ENCODE measurements around the gene MBD2.

MBD2 gene

DNA sequence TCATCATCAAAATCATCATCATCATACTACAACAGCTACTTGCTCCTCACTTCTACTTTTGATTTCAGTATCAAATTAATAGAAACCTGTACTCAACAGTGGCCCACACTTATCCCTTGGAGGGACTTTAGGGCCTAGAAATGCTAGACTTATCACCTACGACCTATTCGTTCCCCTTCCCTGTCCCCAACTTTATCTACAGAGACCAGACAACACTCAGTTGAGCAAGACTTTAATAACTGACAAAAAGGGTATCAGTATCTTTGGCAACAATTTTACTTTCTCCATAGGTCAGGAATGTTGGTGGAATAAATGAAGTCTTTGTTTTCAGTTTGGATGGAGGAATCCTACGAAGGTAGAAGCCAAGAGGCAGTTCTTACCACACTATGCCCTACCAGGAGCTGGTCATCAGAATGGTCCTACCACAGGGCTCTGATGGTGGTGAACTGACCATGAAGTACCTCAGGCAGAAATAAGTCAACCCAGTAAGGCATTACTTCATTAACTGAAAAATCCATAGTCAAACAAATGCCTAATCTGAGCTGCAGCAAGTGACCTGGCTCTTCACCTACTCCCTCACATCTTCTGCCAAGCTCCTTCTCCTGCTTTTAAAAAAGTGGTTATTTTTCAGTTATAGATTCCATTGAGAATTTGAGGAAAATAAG, 26.6 kb downstream of the MBD2 start:
- no peak for DNase-seq (ENCODE audit: low read depth)

DNA sequence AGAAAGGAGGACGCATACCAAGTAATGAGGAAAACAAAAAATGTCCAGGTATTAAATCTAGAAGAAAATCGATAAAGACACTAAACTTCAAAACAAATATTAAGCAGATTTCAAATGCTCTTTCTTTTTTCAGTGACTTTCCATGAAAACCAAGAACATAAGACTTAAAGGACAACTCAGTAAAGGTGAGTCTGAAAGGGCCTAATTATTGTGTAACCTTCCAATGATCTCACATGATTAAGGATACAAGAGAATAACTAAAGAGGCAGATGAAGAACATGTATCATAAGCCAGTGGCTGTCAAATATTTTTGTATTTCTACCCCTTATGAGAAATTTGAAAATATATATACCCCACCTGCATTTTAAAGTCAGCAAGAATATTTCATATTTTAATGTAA, 30.7 kb downstream of the MBD2 start:
- no peak for DNase-seq (ENCODE audit: low read depth)

DNA sequence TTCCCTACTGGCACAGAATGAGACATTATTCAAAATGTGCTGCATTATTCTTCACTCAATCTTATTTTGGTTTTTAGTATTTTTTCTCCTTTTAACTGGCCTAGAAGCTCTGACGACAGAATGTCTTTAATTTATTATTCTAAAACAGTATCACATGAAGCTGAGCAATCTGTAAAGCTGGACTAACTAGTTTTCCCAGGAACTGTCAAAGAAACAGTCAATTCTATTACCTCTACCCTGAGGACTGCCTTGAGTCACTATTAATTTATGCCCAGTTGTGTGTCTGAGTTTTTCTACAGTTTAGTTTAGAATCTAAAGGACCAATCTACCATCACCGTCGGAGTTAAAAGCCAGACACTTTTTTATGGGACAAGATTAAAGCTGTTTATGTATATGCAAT, 31.6 kb downstream of the MBD2 start:
- no peak for DNase-seq (ENCODE audit: low read depth)

DNA sequence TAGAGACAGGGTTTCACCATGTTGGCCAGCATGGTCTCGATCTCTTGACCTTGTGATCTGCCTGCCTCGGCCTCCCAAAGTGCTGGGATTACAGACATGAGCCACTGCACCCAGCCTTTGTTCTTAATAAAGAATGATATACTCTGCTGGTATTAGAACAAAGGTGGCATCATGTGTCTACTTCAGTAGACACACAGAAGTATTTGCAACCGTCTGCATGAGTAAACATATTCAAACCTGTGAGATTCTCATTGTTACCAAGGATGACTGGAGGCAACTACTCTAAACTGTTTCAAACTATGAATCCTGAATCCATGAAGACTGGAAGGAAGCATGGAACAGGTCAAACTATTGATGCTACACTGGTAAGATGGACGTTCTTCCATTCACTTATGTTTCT, 32.1 kb downstream of the MBD2 start:
- DNase-seq (ENCODE audit: low read depth), result no peak

DNA sequence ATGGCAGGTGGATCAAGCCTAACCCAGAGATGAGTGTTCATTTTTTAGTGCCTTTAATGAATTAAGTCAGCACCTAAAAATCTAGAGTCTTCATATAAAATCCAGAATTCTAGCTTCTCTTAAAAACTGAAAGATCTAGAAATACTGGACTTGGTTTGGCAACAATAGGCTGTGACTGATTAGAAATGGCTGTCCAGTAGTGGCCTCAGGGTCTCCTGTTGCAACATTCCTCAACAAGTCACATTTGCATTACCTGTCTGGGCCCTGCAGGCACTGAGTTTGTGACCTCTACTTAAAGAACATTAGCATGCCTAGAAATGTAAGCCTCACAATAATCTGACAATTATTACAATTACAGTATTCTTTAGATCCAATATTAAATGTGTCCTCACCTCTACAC, 33.1 kb downstream of the MBD2 start:
- no peak for DNase-seq (ENCODE audit: low read depth)

DNA sequence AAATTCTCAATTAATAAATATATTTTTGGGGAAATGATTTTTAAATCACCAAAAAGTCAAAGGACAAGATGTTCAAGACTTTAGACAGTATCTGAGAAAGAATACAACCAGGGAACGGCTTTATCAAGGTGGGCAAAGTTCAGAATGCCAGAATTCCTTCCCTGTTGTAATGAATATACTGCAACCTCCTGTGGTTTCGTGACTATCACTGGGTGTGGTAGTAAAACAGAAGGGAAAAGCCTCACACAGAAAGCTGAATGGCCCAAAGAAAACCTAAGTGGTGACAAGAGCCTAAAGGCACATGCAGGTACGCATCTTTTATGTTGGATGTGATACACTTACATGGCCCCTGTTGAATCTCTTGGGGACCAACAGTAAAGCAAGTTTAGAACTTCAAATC, 37.1 kb downstream of the MBD2 start:
- no peak for DNase-seq (ENCODE audit: low read depth)

DNA sequence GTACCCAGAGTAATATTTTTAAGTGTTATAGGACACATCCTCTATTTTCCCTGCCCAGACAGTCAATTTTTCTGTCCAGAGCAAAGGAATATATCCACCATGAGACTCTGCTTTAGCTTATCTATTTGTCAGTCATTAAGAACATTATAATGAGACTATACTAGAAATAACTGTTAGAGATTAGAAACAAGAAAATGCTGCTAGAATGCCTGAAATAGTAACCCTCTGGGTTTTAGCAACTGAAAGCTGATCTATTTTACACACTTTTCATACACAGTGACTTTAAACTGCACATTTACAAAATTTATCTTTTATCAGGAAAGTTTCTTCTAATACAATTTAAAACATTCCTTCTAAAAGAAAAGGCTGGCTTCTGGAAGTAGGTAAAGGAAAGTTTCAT, 39.6 kb downstream of the MBD2 start:
- DNase-seq (ENCODE audit: low read depth), result no peak

DNA sequence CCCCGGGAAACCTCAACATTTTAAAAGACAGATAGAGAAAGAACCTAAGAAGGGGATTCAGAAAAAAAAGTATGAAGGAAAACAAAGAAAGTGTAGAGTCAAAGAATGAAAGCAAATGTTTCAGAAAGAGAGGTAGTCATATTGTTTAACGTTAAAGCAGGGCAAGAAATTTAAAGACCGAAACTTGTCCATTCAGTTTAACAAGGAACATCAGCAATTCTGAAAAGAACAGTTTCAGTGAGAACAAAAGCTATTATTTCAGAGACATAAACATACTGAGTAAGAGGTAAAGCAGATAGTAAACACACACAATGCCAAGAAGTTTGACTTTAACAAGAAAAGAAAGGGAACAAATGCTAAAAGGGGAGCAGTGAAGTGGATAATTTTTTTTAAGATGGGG, 41.1 kb downstream of the MBD2 start:
- no peak for DNase-seq (ENCODE audit: low read depth)

DNA sequence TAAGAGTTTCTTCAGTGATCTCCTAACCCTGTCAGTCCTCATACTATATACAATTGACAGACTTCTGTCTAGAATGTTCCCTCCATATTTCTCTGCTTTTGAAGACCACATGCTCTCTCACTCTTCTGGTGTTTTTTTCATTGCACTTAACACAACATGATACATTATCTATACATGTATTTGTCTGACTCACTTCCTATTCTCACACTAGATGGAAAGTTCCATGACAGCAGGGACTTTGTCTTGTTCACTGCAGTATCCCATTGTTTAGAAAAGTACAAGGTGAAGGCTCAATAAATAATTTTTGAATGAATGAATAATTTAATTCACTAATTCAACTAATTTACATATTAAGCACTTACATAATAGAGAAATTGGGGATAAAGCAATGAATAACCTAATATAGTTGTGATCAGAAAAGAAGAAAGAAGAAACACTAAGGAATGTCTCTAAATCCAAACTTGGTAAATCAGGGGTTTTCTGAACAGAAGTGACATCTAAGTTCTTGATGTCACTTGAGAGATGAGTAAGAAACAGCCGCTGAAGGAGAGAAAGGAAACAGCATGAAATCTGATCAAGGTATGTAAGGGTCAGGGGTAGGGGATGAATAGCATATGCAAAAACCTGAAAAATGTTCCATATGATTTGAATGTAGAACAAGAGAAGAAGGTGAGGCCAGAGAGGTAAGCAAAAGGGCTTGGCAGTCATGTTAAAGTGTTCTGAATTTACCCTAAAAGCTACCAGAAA, 42.4 kb downstream of the MBD2 start:
- no peak for DNase-seq (ENCODE audit: low read depth)

DNA sequence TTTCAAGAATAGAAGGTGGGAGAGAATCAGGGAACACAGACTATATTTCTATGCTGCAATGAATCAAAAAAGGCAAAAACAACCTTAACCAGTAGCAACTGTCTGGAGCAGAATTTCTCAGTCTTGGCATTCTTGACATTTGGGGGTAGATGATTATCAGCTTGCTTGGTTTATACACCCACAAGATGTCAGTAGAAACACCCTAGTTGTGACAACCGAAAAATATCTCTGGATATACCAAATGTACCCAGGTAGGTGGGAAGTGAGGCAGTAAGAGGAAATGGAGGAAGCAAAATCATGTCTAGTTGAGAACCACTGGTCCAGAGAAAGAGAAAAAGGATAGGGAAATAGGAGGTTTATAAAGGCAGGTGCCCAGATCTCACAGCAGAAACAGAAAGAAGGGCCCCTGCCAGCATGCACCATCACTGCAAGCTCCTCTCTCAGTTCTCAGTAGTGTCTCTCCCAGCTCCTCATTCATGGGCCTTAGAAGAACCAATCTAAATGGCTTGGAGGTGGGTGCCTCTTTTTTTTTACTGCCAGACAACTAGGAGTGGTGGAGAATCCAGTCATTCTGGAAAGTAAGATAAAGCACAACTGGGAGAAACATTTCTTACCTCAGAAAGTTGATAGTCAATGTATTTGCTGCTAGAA, 50.4 kb downstream of the MBD2 start:
- no peak for DNase-seq (ENCODE audit: low read depth)

DNA sequence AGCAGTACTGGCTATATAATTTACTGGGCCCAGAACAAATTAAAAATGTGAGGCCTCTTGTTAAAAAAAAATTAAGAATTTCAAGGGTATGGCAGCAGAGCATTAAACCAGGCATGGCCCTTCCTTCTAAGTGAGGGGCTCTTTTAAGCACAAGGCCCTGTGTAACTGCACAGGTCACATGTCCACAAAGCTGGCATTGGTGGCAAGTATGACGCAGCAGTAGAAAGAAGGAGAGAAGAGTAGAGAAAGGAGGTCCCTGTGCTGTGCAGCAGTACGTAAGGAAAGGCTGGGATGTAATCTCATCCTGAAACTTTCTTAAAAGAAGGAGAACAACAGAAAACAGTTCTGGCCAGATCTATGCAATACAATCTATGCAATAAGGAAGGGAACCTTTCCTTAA, 51.2 kb downstream of the MBD2 start:
- DNase-seq (ENCODE audit: low read depth), result no peak

DNA sequence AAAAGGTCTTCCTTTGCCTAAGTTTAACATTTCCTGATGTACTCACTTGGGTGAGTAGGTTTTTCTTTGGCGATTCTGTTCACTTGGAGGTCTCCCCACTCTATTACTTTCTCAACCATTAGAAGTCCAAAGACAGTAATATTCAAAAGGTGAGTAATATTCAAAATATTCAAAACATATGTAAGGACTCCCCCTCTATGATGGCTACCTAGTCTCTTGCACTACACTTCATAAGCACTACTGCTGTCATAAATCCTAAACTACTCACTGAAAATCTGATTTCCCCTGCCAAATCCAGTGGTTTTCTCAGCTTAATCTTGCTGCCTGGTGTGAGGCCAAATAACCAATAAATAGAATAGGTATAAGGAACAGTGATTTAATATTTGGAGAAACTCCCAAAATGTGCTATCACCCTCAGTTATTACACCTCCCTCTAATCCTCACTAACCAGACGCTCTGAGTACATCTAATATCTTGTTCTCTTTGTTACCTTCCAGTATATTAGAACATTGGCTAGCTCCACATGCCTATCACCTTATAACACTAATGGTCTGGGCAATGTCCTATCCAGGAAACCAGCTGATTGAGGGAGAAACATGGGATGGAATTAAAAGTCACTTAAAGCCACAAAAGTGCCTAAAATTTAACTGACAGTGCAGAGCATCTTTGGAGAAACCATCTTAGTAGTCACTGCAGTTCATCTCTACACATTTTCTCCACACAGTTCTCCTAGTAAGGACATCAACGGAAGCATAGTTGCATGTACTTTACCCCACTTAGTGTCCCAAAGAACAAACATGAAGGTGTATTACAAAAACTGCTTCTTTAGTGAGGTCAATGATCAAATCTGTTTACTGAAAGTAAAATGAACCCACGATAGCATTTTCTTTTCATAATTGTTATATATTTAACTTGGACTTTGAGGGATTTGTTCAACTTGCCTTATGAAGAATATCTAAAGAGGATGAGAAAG, 54.8 kb downstream of the MBD2 start:
- DNase-seq (ENCODE audit: low read depth), result no peak

DNA sequence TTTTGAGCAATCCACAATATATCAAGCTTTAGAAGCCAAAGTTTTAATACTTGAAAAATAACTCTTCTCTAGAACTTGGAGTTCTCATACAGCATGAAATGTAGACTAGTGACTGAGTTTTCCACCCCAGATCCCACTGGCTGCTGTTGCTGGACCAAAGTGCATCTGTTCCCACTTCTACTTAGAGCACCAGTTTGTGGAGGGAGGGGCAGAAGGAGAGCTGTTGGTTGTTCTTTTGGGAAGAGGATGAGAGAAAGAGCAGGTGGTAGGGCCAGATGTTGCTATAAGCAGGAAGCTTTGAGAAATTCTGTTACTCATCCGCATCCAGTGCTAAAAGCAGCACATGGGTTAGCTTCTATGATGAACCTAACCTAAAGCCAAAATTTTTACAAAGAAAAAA, 59.0 kb downstream of the MBD2 start:
- DNase-seq (ENCODE audit: low read depth), result no peak

DNA sequence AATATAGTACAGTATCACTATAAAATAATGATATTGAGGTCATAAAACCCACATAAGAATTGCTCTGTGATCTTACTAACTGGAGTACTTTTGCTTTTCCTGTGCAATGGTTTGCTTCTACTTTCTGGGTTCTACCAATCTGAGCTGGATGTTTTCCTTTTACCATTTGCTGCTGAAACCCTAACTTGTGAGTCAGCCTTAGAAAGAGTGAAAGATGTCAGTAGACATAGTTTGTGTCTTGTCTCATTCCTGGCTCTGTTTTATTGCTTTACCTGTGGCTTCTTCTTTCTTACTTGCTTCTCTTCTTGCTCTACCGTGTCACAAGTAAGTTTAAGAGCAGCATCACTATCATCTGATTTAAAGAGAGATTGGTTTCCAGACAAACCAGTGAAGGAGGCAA, 61.0 kb downstream of the MBD2 start:
- DNase-seq (ENCODE audit: low read depth), result no peak

DNA sequence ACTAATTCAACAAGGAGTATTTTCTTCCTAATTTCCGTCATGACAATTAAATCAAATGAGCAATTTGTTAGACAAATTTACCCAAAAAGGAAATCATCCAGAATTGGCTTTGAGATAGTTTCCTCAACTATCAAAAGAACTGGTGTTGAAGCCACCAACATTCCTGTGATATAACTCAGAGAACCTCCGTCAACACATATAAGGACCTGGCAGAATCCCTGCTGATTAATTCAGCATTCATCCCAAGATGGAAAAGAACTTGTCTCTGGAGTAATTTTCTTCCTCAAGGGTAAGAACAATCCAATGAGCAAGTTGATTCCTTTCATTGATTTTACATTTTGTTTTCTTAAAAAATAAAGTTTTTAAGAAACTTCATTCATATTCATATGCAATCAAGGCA, 62.0 kb downstream of the MBD2 start:
- DNase-seq (ENCODE audit: low read depth), result no peak

DNA sequence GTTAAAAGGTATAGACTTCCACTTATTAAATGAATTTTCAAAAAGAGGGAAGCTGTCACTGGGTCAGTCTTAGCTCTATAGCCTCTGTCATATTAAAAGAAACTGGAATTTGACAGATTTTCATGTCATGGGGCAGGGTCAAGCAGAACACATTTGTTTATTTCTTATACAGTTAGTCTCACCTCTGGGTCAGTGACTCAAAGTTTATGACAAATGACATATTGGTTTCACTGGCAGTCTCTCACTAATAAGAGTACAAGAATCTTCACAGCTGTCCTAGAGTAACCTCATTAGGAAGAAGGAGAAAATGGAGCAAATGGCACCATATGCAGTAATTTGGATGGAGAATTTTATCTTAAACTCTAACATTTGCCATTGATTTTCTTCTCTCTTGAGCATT, 63.2 kb downstream of the MBD2 start:
- no peak for DNase-seq (ENCODE audit: low read depth)

DNA sequence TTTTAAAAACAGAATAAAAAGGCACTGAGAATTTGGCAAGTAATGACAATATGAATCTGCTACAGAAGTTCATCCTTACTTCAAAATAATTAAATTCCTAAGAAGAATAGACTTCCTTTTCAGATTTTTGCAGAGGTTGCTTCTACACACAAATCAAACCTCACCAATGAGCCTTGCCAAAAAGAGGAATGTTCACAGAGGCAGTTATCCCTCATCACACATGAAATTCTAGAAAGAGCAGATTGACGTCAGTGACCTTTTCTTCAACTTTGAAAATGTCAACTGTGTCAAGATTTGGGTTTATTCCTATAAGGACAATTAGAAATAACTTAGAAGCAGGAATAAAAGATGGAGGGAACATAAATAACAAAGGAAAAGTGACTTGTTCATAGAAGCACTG, 64.6 kb downstream of the MBD2 start:
- DNase-seq (ENCODE audit: low read depth), result no peak

DNA sequence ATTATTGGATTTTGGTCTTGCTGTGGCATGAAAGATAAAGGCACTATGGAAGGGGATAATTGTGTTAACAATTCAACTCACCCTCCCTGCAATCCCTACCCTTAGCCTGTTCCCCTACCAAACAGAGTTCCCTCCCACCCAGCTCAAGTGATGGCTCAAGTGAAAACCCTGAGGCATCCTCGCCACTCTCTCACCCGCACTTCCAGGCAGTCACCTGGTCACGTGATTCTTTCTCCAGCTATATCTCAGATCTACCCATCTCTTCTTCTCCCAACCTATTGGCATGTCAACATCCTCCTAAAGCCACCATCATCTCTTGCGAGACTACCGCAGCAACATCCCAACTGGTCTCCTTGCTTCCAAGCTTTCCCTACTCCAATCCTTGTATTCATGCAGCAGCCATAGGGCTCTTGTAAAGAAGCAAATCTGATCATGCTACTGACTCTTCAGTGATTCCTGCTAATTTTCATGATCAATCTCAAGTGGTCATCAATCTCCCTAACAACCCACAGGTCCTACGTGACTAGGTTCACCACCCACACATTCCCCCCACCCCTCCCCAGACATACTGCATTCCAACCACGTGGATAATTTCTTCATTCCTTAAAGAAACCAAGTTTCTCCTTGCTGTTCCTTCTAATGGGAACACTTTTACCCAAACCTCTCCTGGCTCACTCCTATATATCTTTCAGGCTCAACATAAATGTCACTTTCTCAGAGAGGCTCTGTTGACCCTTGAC, 66.7 kb downstream of the MBD2 start:
- DNase-seq (ENCODE audit: low read depth), result no peak

DNA sequence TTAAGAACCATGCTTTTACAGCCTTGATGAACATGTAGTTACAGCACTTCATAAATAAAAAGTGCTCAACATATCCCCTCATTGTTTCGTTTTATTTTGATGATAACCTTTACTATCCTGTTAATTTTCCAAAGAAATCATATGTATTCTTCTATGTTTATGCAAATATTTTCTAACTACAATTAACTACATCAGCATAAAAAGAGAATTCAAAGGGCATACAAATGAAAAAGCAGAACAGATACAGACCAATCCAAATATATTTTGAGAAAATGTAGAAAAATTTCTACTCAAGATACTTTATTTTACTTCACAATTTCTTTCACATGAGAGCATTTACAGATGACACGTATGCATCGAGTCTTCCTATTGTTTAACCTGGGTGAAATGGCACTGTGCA, 69.1 kb downstream of the MBD2 start:
- no peak for DNase-seq (ENCODE audit: low read depth)

DNA sequence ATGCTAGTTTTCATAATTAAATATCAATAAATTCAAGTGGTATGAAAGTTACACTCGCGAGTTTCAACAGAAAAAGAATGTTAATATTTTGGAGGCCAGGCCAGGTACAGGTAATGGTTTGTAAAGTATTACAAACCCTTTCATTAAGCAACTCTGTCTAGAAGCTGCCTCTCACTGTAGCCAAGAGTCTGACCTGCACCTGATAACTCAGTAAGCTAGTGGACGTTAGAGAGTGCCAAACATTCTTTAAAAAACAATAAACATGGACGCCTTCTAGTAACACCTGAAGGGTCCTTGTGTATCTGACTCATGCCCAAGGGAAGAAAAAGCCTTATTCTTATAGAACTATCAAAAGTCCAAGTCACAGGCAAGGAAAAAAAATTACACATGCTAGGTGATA, 70.2 kb downstream of the MBD2 start:
- DNase-seq (ENCODE audit: low read depth), result no peak

DNA sequence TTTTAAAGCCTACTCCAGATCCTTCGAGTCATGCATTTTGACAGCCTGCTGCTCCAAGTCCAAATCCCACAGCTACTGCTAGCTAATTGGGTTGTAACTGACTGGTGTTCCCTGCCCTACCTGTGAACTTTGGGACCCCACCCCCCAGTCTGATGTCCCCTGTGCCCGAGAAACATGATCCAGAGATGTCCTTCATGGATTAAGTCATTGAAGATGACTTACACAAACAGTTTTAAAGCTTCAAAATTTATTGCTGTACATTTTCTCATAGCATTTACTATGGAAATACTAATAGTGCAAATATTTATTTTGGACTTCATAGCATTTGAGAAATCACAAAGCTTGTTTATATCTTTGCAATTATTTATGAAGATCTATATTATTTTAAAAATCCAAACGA, 73.1 kb downstream of the MBD2 start:
- no peak for DNase-seq (ENCODE audit: low read depth)

DNA sequence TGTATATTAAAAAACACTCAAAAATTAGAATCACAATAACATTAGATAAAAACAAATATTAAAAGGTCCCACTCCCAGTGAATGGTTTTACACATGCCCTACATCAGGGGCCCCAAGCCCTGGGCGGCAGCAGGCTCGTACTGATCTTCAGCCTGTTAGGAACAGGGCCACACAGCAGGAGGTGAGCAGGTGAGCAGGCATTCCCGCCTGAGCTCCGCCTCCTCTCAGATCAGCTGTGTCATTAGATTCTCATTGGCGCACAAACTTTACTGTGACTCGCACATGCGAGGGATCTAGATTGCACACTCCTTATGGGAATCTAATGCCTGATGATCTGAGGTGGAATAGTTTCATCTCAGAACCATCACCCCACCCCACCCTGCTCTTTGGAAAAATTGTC, 74.2 kb downstream of the MBD2 start:
- no peak for DNase-seq (ENCODE audit: low read depth)
